Caki2 (cell line): ENCODE data around the gene SH3BP5. TPM values are rescaled to one million over a fixed set of nuclear protein-coding genes. Genes with fewer than 3 reads are reported as not detected.

Source experiments
- DNase-seq: peaks from one replicate; pipeline ENCODE4 v3.0.0-alpha.2; 2015; ENCODE audit warnings: low read depth
- in situ Hi-C: cut with HindIII; loops from 2 replicates; pipeline ENCODE4 v1.10.0; 2016; ENCODE audit warnings: low sequenced_read_pairs, low pct_unique_long_range_greater_than_20kb, mixed read lengths
- total RNA-seq: library from RNA; depleted of rRNA; stranded (reverse); fragments of >200 nt; shearing (Covaris generic); gene quantifications from 2 replicates; pipeline ENCODE4 v1.2.3, GENCODE V29; 2014; ENCODE audit warnings: low replicate concordance

SH3BP5 gene
- total RNA-seq, 1 experiment from 2014 or later = 0.84 TPM

- in situ Hi-C loops = no loop called here
- peak; percentile 92 for DNase-seq
Measured at GRCh38 chr3:15269091-15269989, 63.0 kb downstream of the SH3BP5 start.

GRCh38 chr3:15268033-15268631 is 64.3 kb downstream of the SH3BP5 start:
- peak; percentile 63 for DNase-seq
- in situ Hi-C loops = no loop called here

GRCh38 chr3:15267502-15267901 is 64.9 kb downstream of the SH3BP5 start:
- in situ Hi-C loops = no loop called here
- DNase-seq = no peak

- in situ Hi-C loops = no loop called here
- DNase-seq = no peak
Measured at GRCh38 chr3:15266510-15267376, 65.6 kb downstream of the SH3BP5 start.

GRCh38 chr3:15265655-15266509 is 66.5 kb downstream of the SH3BP5 start:
- no peak for DNase-seq
- in situ Hi-C loops = no loop called here

- in situ Hi-C loops = no loop called here
- no peak for DNase-seq
Measured at GRCh38 chr3:15264486-15264885, 67.9 kb downstream of the SH3BP5 start.

- DNase-seq = no peak
- in situ Hi-C loops = no loop called here
Measured at GRCh38 chr3:15263926-15264325, 68.5 kb downstream of the SH3BP5 start.

- in situ Hi-C loops = no loop called here
Measured at GRCh38 chr3:15263120-15263519, 69.3 kb downstream of the SH3BP5 start.

GRCh38 chr3:15262021-15262420 is 70.4 kb downstream of the SH3BP5 start:
- no peak for DNase-seq
- in situ Hi-C loops = no loop called here

More at GRCh38 chr3:15263120-15263519, 69.3 kb downstream of the SH3BP5 start:
- no peak for DNase-seq

GRCh38 chr3:15261274-15261673 is 71.1 kb downstream of the SH3BP5 start:
- no peak for DNase-seq
- in situ Hi-C loops = no loop called here

- DNase-seq = no peak
- in situ Hi-C loops = no loop called here
Measured at GRCh38 chr3:15260531-15260930, 71.9 kb downstream of the SH3BP5 start.

GRCh38 chr3:15258720-15259119 is 73.7 kb downstream of the SH3BP5 start:
- in situ Hi-C loops = no loop called here
- no peak for DNase-seq

- DNase-seq = no peak
- in situ Hi-C loops = no loop called here
Measured at GRCh38 chr3:15256861-15257341, 75.5 kb downstream of the SH3BP5 start.

GRCh38 chr3:15255215-15255614 is 77.2 kb downstream of the SH3BP5 start:
- in situ Hi-C loops = no loop called here

GRCh38 chr3:15253023-15253697 is 79.2 kb downstream of the SH3BP5 start:
- no peak for DNase-seq
- in situ Hi-C loops = no loop called here

More at GRCh38 chr3:15255215-15255614, 77.2 kb downstream of the SH3BP5 start:
- DNase-seq = no peak

GRCh38 chr3:15246186-15246585 is 86.2 kb downstream of the SH3BP5 start:
- in situ Hi-C loops = no loop called here
- no peak for DNase-seq

GRCh38 chr3:15243822-15244482 is 88.4 kb downstream of the SH3BP5 start:
- in situ Hi-C loops = no loop called here
- no peak for DNase-seq
